Measurements from ENCODE around the gene MACROH2A2. TPM values are rescaled to one million over a fixed set of nuclear protein-coding genes. Genes with fewer than 3 reads are reported as not detected.
"Not testable (repeated sequence)": the region's sequence is repeated elsewhere in the genome, so short reads cannot be mapped to it uniquely, and the experiment has no call there.

The MACROH2A2 gene
- total RNA-seq, 2 donors from 2014 or later: 177 to 187 TPM

DNA sequence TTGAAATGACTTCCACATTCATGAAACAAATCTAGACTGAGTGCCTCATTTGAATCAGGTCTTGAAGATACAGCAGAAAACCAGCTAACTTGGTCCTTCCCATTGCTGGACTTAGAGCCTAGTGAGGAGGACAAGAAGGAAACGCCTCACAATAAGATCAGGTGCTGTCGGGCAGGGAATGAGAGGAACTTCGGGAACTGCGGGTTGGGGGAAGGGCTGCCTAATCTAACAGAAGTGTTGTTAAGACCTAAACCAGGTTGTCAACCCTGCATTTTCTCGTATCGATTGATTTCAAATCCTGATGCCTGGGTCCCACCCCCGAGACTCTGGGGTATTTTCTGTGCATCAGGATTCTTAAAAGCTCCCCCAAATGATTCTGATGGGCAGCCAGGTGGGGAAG, 26.3 kb downstream of the MACROH2A2 start:
- 90 to 94% methylated on average over 7 of the region's 7 CpGs for WGBS, 2 experiments (ENCODE audit: insufficient coverage in 1 of 2, insufficient read length in 1 of 2)
- Histone ChIP-seq H3K36me3 (ENCODE audit: control insufficient read depth, insufficient read depth, low read length) (peaks cover 56% of the 10 kb centered on the region), H3K27me3 (ENCODE audit: control insufficient read depth, insufficient read depth, low read length, poor library complexity, severe bottlenecking) (peaks cover 12% of the 10 kb centered on the region), H3K9ac (ENCODE audit: extremely low read depth, low read length, poor library complexity, severe bottlenecking) (no peak overlapping the region), H3K4me3 (ENCODE audit: low read length) (no peak overlapping the region), H3K27ac (ENCODE audit: low read depth, low read length) (no peak overlapping the region), H3K4me1 (ENCODE audit: control insufficient read depth, insufficient read depth, low read length) (peaks cover 4% of the 10 kb centered on the region), H3K9me3 (ENCODE audit: control insufficient read depth, low read length) (no peaks in the 10 kb centered on the region)
- no peak overlapping the region for H3K4me3 Mint-ChIP-seq
- no peaks in the 10 kb centered on the region for H3K27me3 Mint-ChIP-seq (ENCODE audit: insufficient read depth)
- H3K9me3 Mint-ChIP-seq: no peaks in the 10 kb centered on the region
- H3K4me1 Mint-ChIP-seq: peaks cover 30% of the 10 kb centered on the region
- H3K36me3 Mint-ChIP-seq (ENCODE audit: low read depth): peaks cover 68% of the 10 kb centered on the region
- no peak for DNase-seq
- H3K27ac Mint-ChIP-seq: no peak overlapping the region
- TF ChIP-seq, protein P1, sequence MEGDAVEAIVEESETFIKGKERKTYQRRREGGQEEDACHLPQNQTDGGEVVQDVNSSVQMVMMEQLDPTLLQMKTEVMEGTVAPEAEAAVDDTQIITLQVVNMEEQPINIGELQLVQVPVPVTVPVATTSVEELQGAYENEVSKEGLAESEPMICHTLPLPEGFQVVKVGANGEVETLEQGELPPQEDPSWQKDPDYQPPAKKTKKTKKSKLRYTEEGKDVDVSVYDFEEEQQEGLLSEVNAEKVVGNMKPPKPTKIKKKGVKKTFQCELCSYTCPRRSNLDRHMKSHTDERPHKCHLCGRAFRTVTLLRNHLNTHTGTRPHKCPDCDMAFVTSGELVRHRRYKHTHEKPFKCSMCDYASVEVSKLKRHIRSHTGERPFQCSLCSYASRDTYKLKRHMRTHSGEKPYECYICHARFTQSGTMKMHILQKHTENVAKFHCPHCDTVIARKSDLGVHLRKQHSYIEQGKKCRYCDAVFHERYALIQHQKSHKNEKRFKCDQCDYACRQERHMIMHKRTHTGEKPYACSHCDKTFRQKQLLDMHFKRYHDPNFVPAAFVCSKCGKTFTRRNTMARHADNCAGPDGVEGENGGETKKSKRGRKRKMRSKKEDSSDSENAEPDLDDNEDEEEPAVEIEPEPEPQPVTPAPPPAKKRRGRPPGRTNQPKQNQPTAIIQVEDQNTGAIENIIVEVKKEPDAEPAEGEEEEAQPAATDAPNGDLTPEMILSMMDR (conservative IDR thresholded peaks at IDR 0.05): no peak

DNA sequence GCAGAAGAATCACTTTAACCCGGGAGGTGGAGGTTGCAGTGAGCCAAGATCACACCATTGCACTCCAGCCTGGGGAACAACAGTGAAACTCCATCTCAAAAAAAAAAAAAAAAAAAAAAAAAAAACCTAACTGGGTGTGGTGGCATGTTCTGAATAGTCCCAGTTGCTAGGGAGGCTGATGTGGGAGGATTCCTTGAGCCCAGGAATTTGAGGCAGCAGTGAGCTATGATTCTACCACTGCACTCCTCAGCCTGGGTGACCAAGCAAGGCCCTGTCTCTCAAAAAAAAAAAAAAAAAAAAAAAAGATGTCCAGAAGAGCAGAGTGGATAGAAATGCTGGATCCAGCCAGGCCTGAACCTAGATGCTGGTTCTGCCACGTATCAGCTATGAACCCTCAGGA, 28.1 kb downstream of the MACROH2A2 start:
- not testable (repeated sequence) for H3K27me3 Mint-ChIP-seq (ENCODE audit: insufficient read depth); H3K4me3 Mint-ChIP-seq; H3K27ac Mint-ChIP-seq; H3K27me3 ChIP-seq (ENCODE audit: control insufficient read depth, insufficient read depth, low read length, poor library complexity, severe bottlenecking); H3K9me3 Mint-ChIP-seq; DNase-seq; H3K27ac ChIP-seq (ENCODE audit: low read depth, low read length); H3K4me3 ChIP-seq (ENCODE audit: low read length); H3K9ac ChIP-seq (ENCODE audit: extremely low read depth, low read length, poor library complexity, severe bottlenecking); H3K9me3 ChIP-seq (ENCODE audit: control insufficient read depth, low read length); H3K4me1 ChIP-seq (ENCODE audit: control insufficient read depth, insufficient read depth, low read length)
- Mint-ChIP-seq H3K36me3 (ENCODE audit: low read depth) (peaks cover 65% of the 10 kb centered on the region), H3K4me1 (peaks cover 14% of the 10 kb centered on the region)
- WGBS, 2 experiments (ENCODE audit: insufficient coverage in 1 of 2, insufficient read length in 1 of 2): 93 to 100% methylated on average over 1 to 2 of the region's 2 CpGs
- peaks cover 57% of the 10 kb centered on the region for H3K36me3 ChIP-seq (ENCODE audit: control insufficient read depth, insufficient read depth, low read length)

DNA sequence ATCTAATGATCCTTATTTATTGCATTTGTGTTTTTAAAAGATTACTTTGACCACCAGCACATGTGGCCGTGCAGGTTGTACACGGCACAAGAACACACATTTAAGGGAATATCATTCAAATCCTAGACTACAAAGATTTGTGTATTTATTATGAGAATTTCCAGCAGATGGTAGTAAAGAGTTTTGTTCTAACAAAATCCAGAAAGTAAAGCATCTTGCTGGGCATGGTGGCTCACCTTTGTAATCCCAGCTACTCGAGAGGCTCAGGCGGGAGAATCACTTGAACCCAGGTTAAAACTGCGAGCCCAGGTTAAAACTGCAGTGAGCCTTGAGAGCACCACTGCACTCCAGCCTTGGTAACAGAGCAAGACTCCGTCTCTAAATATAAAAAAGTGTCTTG, 31.5 kb downstream of the MACROH2A2 start:
- Mint-ChIP-seq H3K9me3 (no peaks in the 10 kb centered on the region), H3K36me3 (ENCODE audit: low read depth) (peaks cover 57% of the 10 kb centered on the region), H3K4me3 (no peak overlapping the region), H3K27ac (no peak overlapping the region), H3K4me1 (no peaks in the 10 kb centered on the region), H3K27me3 (ENCODE audit: insufficient read depth) (no peaks in the 10 kb centered on the region)
- Histone ChIP-seq H3K27me3 (ENCODE audit: control insufficient read depth, insufficient read depth, low read length, poor library complexity, severe bottlenecking) (no peaks in the 10 kb centered on the region), H3K9ac (ENCODE audit: extremely low read depth, low read length, poor library complexity, severe bottlenecking) (no peak overlapping the region), H3K4me3 (ENCODE audit: low read length) (no peak overlapping the region), H3K9me3 (ENCODE audit: control insufficient read depth, low read length) (no peaks in the 10 kb centered on the region), H3K27ac (ENCODE audit: low read depth, low read length) (no peak overlapping the region), H3K36me3 (ENCODE audit: control insufficient read depth, insufficient read depth, low read length) (peaks cover 56% of the 10 kb centered on the region), H3K4me1 (ENCODE audit: control insufficient read depth, insufficient read depth, low read length) (no peaks in the 10 kb centered on the region)
- WGBS, 2 experiments (ENCODE audit: insufficient coverage in 1 of 2, insufficient read length in 1 of 2): 96 to 98% methylated on average over 4 of the region's 6 CpGs
- no peak for DNase-seq
- TF ChIP-seq, protein P1 (conservative IDR thresholded peaks at IDR 0.05): no peak

DNA sequence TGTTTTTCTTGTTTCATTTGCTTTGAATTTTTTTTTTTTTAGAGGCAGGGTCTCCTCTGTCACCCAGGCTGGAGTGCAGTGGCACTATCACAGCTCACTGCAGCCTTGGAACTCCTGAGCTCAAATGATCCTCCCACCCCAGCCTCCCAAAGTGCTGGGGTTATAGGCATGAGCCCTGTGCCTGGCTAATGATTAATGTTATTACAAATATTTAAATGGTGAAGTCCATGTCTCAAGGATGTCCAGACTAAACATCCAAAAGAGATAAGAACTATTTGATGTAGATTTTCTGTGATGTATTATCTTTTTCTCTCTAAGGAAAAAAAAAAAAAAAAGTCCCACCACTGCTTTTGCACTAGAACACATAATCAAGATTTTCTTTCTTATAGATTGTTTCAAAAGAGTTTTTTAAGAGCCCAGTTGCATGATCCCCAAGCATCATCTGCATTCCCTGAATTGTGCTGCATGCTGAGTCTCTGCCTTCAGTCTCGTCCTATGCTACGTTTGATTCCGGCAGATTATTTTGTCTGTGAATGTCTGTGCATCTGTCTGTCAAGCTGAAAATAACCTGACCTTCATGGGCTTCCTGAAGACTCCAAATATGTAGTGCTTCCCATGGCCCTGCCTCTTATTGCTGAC, 33.4 kb downstream of the MACROH2A2 start:
- Histone ChIP-seq H3K4me1 (ENCODE audit: control insufficient read depth, insufficient read depth, low read length) (no peaks in the 10 kb centered on the region), H3K27me3 (ENCODE audit: control insufficient read depth, insufficient read depth, low read length, poor library complexity, severe bottlenecking) (no peaks in the 10 kb centered on the region), H3K9me3 (ENCODE audit: control insufficient read depth, low read length) (no peaks in the 10 kb centered on the region), H3K4me3 (ENCODE audit: low read length) (no peak overlapping the region), H3K27ac (ENCODE audit: low read depth, low read length) (no peak overlapping the region), H3K36me3 (ENCODE audit: control insufficient read depth, insufficient read depth, low read length) (peaks cover 61% of the 10 kb centered on the region), H3K9ac (ENCODE audit: extremely low read depth, low read length, poor library complexity, severe bottlenecking) (no peak overlapping the region)
- Mint-ChIP-seq H3K27ac (no peak overlapping the region), H3K9me3 (no peaks in the 10 kb centered on the region), H3K27me3 (ENCODE audit: insufficient read depth) (no peaks in the 10 kb centered on the region), H3K4me1 (no peaks in the 10 kb centered on the region), H3K36me3 (ENCODE audit: low read depth) (peaks cover 57% of the 10 kb centered on the region), H3K4me3 (no peak overlapping the region)
- DNase-seq: no peak
- 96 to 97% methylated on average over 3 of the region's 3 CpGs for WGBS, 2 experiments (ENCODE audit: insufficient coverage in 1 of 2, insufficient read length in 1 of 2)
- TF ChIP-seq, protein P1 (conservative IDR thresholded peaks at IDR 0.05): no peak

All from endodermal cell (in vitro differentiated cells).